Measurements from ENCODE around the gene LTBP3. TPM values are rescaled to one million over a fixed set of nuclear protein-coding genes. Genes with fewer than 3 reads are reported as not detected.

The LTBP3 gene
- total RNA-seq, 1 donor from 2014 or later: 86.4 TPM

- H3K4me1 Mint-ChIP-seq (ENCODE audit: low read depth): peaks cover 37% of the 10 kb centered on the region
- no peak overlapping the region for H3K27ac Mint-ChIP-seq
- DNase-seq (ENCODE audit: low spot score): no peak
- no peaks in the 10 kb centered on the region for H3K27me3 Mint-ChIP-seq (ENCODE audit: low read depth)
- H3K36me3 Mint-ChIP-seq (ENCODE audit: low read depth): no peaks in the 10 kb centered on the region
- intact Hi-C loops (cut with micrococcal nuclease): no loop called here
- no peaks in the 10 kb centered on the region for H3K9me3 Mint-ChIP-seq
- H3K4me3 Mint-ChIP-seq (ENCODE audit: low read depth): no peak overlapping the region
These were observed 3.9 kb upstream of the LTBP3 start for GRCh38 chr11:65562020-65562419.

GRCh38 chr11:65560555-65561418, 2.6 kb upstream of the LTBP3 start:
- Mint-ChIP-seq H3K27ac (no peak overlapping the region), H3K9me3 (no peaks in the 10 kb centered on the region), H3K36me3 (ENCODE audit: low read depth) (no peaks in the 10 kb centered on the region), H3K4me1 (ENCODE audit: low read depth) (peaks cover 34% of the 10 kb centered on the region), H3K27me3 (ENCODE audit: low read depth) (no peaks in the 10 kb centered on the region), H3K4me3 (ENCODE audit: low read depth) (no peak overlapping the region)
- no peak for DNase-seq (ENCODE audit: low spot score)
- intact Hi-C loops (cut with micrococcal nuclease): no loop called here

GRCh38 chr11:65559951-65560537, 1.9 kb upstream of the LTBP3 start:
- DNase-seq (ENCODE audit: low spot score): no peak

GRCh38 chr11:65559535-65559934, 1.4 kb upstream of the LTBP3 start:
- intact Hi-C loops (cut with micrococcal nuclease): no loop called here

More at GRCh38 chr11:65559951-65560537, 1.9 kb upstream of the LTBP3 start:
- intact Hi-C loops (cut with micrococcal nuclease): no loop called here
- no peak overlapping the region for H3K4me3 Mint-ChIP-seq (ENCODE audit: low read depth)
- no peaks in the 10 kb centered on the region for H3K27me3 Mint-ChIP-seq (ENCODE audit: low read depth)
- peaks cover 34% of the 10 kb centered on the region for H3K4me1 Mint-ChIP-seq (ENCODE audit: low read depth)
- H3K27ac Mint-ChIP-seq: peak overlapping the region; percentile 6
- no peaks in the 10 kb centered on the region for H3K9me3 Mint-ChIP-seq
- no peaks in the 10 kb centered on the region for H3K36me3 Mint-ChIP-seq (ENCODE audit: low read depth)

GRCh38 chr11:65558930-65559509, 861 bp upstream of the LTBP3 start:
- H3K27ac Mint-ChIP-seq: peak overlapping the region; percentile 45
- peak overlapping the region; percentile 32 for H3K4me3 Mint-ChIP-seq (ENCODE audit: low read depth)
- no peaks in the 10 kb centered on the region for H3K9me3 Mint-ChIP-seq
- no peaks in the 10 kb centered on the region for H3K27me3 Mint-ChIP-seq (ENCODE audit: low read depth)
- H3K4me1 Mint-ChIP-seq (ENCODE audit: low read depth): peaks cover 43% of the 10 kb centered on the region
- no peaks in the 10 kb centered on the region for H3K36me3 Mint-ChIP-seq (ENCODE audit: low read depth)
- no peak for DNase-seq (ENCODE audit: low spot score)
- intact Hi-C loops (cut with micrococcal nuclease): no loop called here

More at GRCh38 chr11:65559535-65559934, 1.4 kb upstream of the LTBP3 start:
- Mint-ChIP-seq H3K27me3 (ENCODE audit: low read depth) (no peaks in the 10 kb centered on the region), H3K9me3 (no peaks in the 10 kb centered on the region), H3K4me1 (ENCODE audit: low read depth) (peaks cover 39% of the 10 kb centered on the region), H3K27ac (peak overlapping the region; percentile 6), H3K4me3 (ENCODE audit: low read depth) (peak overlapping the region; percentile 32), H3K36me3 (ENCODE audit: low read depth) (no peaks in the 10 kb centered on the region)
- DNase-seq (ENCODE audit: low spot score): no peak

GRCh38 chr11:65557280-65558001, 718 bp downstream of the LTBP3 start:
- H3K9me3 Mint-ChIP-seq: no peaks in the 10 kb centered on the region
- peak overlapping the region; percentile 82 for H3K4me3 Mint-ChIP-seq (ENCODE audit: low read depth)
- no peaks in the 10 kb centered on the region for H3K27me3 Mint-ChIP-seq (ENCODE audit: low read depth)
- intact Hi-C loops (cut with micrococcal nuclease): no loop called here
- peak overlapping the region; percentile 71 for H3K27ac Mint-ChIP-seq
- peaks cover 48% of the 10 kb centered on the region for H3K4me1 Mint-ChIP-seq (ENCODE audit: low read depth)
- DNase-seq (ENCODE audit: low spot score): no peak
- H3K36me3 Mint-ChIP-seq (ENCODE audit: low read depth): peaks cover under 1% of the 10 kb centered on the region

- H3K4me3 Mint-ChIP-seq (ENCODE audit: low read depth): peak overlapping the region; percentile 82
- H3K9me3 Mint-ChIP-seq: no peaks in the 10 kb centered on the region
- no peak for DNase-seq (ENCODE audit: low spot score)
- peaks cover 8% of the 10 kb centered on the region for H3K36me3 Mint-ChIP-seq (ENCODE audit: low read depth)
- peak overlapping the region; percentile 71 for H3K27ac Mint-ChIP-seq
- H3K4me1 Mint-ChIP-seq (ENCODE audit: low read depth): peaks cover 55% of the 10 kb centered on the region
- intact Hi-C loops (cut with micrococcal nuclease): no loop called here
- H3K27me3 Mint-ChIP-seq (ENCODE audit: low read depth): no peaks in the 10 kb centered on the region
These were observed 1.5 kb downstream of the LTBP3 start for GRCh38 chr11:65556470-65557279.

- Mint-ChIP-seq H3K4me1 (ENCODE audit: low read depth) (peaks cover 60% of the 10 kb centered on the region), H3K4me3 (ENCODE audit: low read depth) (peak overlapping the region; percentile 82), H3K9me3 (no peaks in the 10 kb centered on the region), H3K36me3 (ENCODE audit: low read depth) (peaks cover 17% of the 10 kb centered on the region), H3K27ac (peak overlapping the region; percentile 71), H3K27me3 (ENCODE audit: low read depth) (no peaks in the 10 kb centered on the region)
- no peak for DNase-seq (ENCODE audit: low spot score)
- intact Hi-C loops (cut with micrococcal nuclease): no loop called here
These were observed 2.4 kb downstream of the LTBP3 start for GRCh38 chr11:65555693-65556231.

GRCh38 chr11:65554842-65555430, 3.2 kb downstream of the LTBP3 start:
- DNase-seq (ENCODE audit: low spot score): no peak
- H3K4me3 Mint-ChIP-seq (ENCODE audit: low read depth): peak overlapping the region; percentile 31
- intact Hi-C loops (cut with micrococcal nuclease): no loop called here
- H3K9me3 Mint-ChIP-seq: no peaks in the 10 kb centered on the region
- H3K27ac Mint-ChIP-seq: peak overlapping the region; percentile 42
- H3K4me1 Mint-ChIP-seq (ENCODE audit: low read depth): peaks cover 53% of the 10 kb centered on the region
- H3K36me3 Mint-ChIP-seq (ENCODE audit: low read depth): peaks cover 22% of the 10 kb centered on the region
- H3K27me3 Mint-ChIP-seq (ENCODE audit: low read depth): no peaks in the 10 kb centered on the region

- intact Hi-C loops (cut with micrococcal nuclease): no loop called here
These were observed 3.9 kb downstream of the LTBP3 start for GRCh38 chr11:65554057-65554818.

More at GRCh38 chr11:65554057-65554818, 3.9 kb downstream of the LTBP3 start:
- H3K27me3 Mint-ChIP-seq (ENCODE audit: low read depth): no peaks in the 10 kb centered on the region
- H3K36me3 Mint-ChIP-seq (ENCODE audit: low read depth): peaks cover 27% of the 10 kb centered on the region
- peak overlapping the region; percentile 42 for H3K27ac Mint-ChIP-seq
- peak overlapping the region; percentile 31 for H3K4me3 Mint-ChIP-seq (ENCODE audit: low read depth)
- H3K9me3 Mint-ChIP-seq: no peaks in the 10 kb centered on the region
- peaks cover 49% of the 10 kb centered on the region for H3K4me1 Mint-ChIP-seq (ENCODE audit: low read depth)
- no peak for DNase-seq (ENCODE audit: low spot score)

All from activated T-helper 2 cell treated with anti-CD3 and anti-CD28 coated beads, Interferon-gamma antibody, Interleukin-2, Interleukin-4, amounts not matched to agents 10 μg/mL and 5 μg/mL and 100 μg/mL, durations not matched to agents 14 hours and 24 hours and 36 hours (primary cell).